NCI-H1694 treated with DMSO at 0.1 percent for 48 hours (cell line): ENCODE data around the gene DNAI1.

Experiments used
- DNase-seq: peaks from one replicate; lab custom pipeline; 2025; lab: John Stamatoyannopoulos, UW

DNAI1 gene

DNA sequence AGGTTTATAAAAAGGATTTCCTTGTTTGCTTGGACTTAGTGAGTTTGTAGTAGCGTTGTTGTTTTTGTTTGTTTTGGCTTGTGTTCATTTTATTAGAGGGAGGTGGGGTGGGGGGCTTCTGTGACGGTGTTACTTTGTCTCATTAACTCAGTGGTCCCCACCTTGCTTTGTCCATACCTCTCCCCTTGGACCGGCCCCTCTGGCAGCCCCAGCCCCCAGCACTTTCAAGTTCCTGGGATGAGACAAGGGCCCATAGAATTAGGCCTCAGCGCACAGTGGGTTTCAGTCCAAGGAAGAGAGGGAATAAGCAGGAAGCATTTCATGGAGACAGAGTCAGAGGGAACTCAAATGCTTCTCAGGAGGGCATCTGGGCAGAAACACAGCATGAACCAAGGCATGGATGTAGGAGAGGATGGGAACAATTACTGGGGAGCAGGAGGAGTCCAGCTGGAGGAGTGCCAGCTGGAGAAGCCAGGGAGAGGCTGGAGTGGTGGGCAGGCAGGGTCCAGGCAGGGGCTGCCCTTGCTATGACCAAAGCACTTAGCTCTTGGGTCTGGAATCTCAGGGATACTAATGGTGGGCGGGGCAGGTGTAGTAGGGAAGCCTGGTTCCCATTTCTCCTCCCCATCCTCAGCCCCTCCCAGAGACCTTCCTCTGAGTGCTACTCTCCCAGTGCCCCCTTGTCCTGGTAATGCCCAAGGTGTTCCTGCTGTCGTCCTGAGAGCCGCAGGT is 87.7 kb downstream of the DNAI1 start:
- DNase-seq: no peak

- DNase-seq: peak; percentile 30
These were observed 88.5 kb downstream of the DNAI1 start for GRCh38 chr9:34546834-34547827.

DNA sequence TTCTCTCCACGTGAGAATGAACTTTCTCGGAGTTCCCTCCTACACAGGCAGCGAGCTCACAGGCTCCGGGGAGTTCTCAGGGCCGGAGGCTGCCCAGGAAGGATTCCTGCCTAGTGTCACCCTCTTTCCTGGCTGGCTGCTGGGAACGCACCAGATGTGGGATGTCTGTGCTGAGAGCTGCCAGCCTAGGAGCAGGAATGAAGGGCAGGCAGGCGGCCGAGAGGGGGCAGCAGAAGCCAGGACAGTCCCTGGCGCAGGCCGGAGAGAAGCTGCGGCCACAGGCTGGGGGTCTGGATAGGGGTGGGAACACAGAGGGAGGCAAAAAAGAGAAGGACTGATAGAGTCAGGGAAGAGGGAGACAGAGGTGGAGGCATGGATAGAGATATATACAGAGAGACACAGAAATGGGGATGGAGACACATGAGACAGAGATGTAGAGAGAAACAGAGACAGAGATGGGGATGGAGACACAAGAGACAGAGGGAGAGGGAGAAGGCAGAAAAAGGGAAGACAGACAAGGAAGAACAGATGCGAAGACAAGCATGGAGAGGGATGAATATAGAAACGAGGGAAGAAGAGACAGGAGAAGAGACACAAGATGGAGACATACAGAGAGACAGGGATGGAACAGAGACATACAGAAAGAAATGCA is 89.5 kb downstream of the DNAI1 start:
- DNase-seq: peak; percentile 54

DNA sequence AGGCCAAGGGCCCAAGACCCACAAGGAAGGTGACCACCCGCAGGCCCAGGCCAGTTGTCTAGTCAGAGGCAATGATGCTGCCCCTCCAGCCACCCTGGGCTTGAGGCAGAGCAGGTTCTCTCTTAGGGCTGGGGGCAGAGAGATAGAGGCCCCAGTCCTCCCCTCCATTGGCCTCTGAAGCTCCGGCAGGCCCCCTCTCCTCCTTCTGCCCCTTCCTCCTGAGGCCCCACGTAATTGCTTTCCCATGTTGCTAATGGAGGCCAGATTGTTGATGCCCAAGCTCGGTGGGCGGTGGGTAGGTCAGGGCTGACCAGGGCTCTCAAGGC is 90.8 kb downstream of the DNAI1 start:
- DNase-seq: no peak

DNA sequence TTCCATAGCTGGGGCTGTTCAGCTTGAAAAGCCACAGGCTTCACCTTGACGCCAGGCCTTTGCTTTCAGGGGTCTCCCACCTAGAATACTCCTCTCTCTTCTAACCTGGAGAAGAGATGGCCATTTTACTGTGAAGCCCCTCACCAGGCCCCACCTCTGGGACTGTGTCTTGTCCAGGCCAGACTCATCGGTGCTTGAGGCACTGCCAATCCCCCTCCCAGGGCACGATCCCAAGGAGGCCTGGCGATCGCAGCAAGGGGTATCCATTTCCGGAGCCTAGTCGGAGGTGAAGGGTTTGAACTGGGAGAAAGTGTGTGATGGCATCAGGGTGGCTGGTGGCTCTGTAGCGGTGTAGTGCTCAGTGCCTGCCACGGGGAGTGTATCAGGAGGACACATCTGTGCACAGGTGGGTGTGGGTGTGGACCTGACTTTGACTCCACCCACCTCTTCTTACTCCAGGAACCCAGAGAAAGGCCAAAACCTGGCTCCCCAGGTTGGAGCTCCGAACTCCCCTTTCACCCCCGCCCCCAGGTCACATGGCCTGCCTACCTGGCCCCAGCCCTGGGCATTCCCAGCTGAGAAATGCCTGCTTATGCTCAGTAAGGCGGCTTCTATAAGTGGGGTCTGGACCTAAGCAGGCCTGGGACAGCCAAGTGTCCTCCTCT is 91.5 kb downstream of the DNAI1 start:
- no peak for DNase-seq

DNA sequence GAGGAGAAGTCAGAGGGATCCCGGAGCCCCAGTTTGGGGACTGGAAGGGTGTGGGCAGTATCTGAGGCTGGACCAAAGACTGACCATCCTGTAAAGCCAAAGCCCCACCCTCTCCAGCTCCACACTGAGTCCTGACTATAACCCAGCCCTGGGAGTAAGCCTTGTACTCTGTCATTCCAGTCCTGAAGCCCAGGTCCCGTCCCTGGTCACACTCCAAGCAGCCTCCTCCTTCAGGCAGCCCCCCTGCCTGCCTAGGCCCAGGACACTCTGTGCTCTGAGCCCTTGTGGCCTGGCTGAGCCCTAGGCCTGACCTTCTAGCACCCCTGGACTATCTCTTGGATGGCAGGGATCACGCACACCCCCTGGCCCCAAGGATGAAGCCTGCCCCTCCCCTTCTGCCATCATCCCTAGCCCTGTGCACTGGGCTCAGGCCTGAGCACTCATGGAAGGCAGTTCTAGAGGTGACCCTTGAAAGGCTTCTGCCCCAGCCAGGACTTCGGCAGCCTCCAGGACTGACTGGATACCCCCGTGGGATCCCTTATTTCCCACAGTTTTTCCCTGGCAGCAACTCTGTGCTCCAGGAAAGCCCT is 92.2 kb downstream of the DNAI1 start:
- no peak for DNase-seq

- DNase-seq: no peak
These were observed 93.4 kb downstream of the DNAI1 start for GRCh38 chr9:34551751-34552605.

- DNase-seq: no peak
These were observed 94.0 kb downstream of the DNAI1 start for GRCh38 chr9:34552606-34552981.

- DNase-seq: no peak
These were observed 94.4 kb downstream of the DNAI1 start for GRCh38 chr9:34552986-34553385.

DNA sequence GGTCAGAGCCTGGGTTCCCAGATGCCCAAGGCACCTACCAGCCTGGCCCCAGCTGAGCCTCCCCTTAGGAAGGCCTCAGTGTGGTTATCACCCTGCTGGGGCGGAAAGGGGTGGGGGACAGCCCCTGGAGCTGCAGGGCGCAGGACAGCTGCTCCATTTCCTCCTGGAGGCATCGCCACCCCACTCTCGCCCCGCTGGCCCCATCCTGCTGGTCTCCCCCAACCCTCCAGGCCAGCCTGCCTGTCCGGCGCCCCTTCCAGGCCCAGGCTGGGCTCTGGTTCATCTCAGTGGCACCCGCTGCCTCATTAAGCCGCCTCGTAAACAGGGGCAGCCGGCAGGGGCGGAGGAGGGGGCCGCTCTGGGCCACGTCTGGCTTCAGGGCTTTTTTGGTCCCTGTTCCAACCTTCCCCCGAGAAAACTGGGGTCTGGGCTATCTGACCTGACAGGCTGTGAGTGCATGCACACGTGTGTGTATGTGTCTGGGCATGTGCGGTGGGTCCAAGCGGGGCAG is 95.0 kb downstream of the DNAI1 start:
- DNase-seq: no peak

DNA sequence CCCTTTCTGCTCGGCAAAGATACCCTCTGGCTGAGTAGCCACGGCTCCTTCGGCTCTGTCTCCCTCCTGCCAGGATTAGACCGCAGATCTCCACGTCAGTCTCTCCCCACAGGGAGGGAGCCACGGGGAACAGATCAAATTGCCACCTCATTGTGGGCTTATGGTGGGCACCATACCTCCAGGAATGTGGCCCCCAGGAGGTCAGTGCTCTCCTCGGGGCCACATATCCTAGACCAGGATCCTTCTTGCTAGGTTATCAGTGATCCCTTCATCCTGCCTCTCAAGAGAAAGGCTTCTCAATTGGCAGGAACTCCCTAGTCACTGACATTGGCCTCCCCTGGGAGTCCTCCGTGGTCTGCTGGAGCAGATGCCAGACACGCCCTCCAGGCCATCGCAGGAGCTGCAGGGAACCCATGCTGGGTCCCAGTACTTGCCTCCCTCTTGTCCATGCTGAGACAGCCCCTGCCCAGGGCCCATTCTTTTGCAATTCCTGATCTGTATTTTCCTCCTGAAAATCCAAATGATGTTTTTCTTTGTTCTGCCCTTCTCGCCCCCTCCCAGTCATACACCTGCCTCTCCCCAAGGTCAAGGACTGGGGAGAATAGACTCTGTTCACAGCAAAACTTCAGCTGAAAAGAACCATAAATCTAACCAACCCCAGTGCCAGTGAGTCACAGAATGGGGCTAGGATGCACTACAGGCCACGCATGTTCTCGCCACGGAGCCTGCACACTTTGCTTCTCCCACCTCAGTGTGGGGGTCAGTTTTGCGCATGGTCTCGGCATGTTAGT is 95.8 kb downstream of the DNAI1 start:
- peak; percentile 48 for DNase-seq

- DNase-seq: no peak
These were observed 96.4 kb downstream of the DNAI1 start for GRCh38 chr9:34555002-34555348.

GRCh38 chr9:34555500-34555899 is 96.9 kb downstream of the DNAI1 start:
- DNase-seq: no peak

DNA sequence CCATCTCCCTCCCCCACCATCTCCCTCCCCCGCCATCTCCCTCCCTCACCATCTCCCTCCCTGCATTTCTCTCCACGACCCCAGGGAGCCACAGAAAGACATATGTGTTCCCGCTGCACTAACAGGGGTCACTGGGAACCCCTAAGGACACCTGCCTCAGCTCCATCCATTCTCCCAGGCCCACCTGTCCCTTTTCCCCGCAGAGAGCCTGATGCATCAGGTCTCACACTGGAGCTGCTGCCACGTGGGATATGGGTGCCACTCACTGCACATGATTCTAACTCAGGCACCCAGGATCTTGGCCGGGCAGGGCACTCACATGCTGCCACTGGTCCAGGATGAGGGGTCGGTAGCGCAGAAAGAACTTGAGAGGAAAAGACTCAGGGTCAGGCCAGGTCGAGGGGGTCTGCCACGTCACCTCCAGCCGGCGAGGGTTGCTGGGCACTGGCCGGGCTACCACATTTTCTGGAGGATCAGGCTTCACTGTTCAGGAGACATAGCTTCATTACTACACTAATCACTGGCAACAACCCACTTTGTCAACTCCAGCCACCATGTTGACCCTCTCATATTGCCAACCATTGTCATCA is 97.4 kb downstream of the DNAI1 start:
- no peak for DNase-seq

DNA sequence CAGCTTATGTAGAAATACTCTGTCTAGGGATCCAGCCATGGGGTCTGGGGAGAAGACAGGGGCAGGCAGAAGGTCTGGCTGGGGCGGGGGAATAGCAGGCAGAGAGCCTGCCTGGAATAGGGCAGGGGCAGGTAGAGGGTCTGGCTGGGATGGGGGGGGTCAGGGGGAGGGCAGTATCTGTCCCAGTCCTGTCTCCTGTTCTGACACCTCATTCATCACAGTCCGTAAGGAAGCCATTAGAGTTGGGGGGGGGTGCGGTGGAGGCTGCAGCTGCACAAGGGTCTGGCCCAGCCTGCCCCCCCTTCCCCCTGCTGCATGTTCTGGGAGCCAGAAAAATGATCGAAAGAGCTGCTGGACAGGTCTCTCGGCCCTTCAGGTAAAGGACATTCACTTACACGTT is 98.3 kb downstream of the DNAI1 start:
- no peak for DNase-seq

- no peak for DNase-seq
These were observed 99.1 kb downstream of the DNAI1 start for GRCh38 chr9:34557426-34558321.

- DNase-seq: no peak
These were observed 99.8 kb downstream of the DNAI1 start for GRCh38 chr9:34558364-34558763.

DNA sequence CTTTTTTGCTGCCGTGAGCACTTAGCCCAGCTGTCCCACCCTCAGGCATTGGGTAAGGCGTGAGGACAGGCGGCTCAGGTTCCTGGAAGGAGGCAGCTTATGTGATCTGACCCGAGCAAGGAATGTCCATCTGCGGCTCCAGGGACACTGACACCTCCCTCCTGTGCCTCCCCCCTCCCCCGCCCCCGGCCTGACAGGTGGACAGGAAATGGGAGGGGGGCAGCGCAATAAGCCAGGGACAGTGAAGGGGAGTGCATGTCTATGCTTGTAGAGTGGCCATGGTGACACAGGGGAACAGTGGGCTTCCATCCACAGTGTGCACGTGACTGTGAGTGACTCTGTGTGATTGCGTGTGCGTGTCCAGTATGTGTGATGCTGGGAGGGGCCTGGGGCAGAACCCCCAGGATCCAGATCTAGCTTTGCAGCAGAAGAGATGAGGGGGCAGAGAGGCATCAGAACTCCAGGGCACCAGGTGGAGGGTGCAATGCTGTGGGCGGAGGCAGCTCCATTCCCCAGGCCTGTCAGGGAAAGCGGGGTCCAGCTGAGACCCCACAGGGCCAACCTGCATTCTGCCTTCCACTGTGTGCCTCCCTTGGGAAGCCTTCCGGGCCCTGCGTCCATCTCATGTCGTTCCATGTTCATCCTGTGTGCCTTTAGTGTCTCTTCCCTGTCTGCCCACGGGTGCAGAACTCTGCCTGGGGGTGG is 100.5 kb downstream of the DNAI1 start:
- no peak for DNase-seq
